ENCODE results near the gene LFNG.

DNA sequence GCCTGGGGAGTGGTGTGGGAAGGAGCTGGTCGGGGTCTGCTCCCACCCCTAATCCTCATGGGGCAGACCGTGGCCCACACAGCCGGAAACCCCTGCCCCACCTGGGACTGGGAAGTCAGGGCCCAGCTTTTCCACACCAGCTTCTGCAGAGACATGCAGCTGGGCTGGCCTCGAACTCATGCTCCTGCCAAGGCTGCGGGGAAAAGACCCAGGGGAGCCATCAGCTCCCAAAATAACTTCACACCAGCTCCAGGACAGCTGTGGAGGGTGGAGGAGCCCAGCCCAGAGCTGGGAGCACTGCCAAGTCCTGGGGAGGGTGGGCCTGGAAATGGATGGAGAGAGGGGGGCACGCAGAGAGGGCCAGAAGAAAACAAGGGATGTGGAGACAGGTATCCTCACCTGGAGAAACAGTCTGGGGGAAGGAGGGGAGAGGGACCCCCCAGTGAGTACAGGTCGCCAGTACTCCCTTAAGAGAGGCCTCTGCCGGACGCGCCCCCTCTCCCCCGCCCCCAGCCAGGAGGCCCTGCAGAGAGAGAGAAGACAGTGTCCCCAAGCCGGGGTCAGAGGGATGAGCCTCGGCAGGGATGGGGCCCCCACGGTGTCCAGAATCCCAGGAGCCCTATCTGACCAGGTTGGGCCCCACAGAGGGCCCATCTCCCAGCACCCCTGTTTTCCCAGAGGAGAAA is 31.8 kb upstream of the LFNG start:
- TF ChIP-seq, protein P1, sequence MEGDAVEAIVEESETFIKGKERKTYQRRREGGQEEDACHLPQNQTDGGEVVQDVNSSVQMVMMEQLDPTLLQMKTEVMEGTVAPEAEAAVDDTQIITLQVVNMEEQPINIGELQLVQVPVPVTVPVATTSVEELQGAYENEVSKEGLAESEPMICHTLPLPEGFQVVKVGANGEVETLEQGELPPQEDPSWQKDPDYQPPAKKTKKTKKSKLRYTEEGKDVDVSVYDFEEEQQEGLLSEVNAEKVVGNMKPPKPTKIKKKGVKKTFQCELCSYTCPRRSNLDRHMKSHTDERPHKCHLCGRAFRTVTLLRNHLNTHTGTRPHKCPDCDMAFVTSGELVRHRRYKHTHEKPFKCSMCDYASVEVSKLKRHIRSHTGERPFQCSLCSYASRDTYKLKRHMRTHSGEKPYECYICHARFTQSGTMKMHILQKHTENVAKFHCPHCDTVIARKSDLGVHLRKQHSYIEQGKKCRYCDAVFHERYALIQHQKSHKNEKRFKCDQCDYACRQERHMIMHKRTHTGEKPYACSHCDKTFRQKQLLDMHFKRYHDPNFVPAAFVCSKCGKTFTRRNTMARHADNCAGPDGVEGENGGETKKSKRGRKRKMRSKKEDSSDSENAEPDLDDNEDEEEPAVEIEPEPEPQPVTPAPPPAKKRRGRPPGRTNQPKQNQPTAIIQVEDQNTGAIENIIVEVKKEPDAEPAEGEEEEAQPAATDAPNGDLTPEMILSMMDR (IDR thresholded peaks at IDR 0.05), result no peak
- TF ChIP-seq EP300 (IDR thresholded peaks at IDR 0.05; ENCODE audit: low read depth) (no peak), POLR2AphosphoS5 (IDR thresholded peaks at IDR 0.05) (no peak), POLR2A (IDR thresholded peaks at IDR 0.05) (no peak)
